OCI-LY3 (cell line): ENCODE results near the gene AMBRA1.

ENCODE experiments used
- CTCF ChIP-seq: fragments of 200-600, 300-600 bp; sonication (generic); IDR thresholded peaks from 2 replicates; pipeline ENCODE4 v1.5.1; 2014; ENCODE audit warnings: antibody characterized with exemption, low read length, low read depth
- EZH2phosphoT487 ChIP-seq: fragments of 200-600 bp; shearing (Covaris generic); IDR thresholded peaks from 2 replicates; pipeline ENCODE4 v1.6.1; 2018; ENCODE audit warnings: antibody characterized with exemption, mixed run types, low read depth

GRCh38 chr11:46540807-46541206 lies 53.0 kb downstream of the AMBRA1 start:
- no peak for TF ChIP-seq CTCF
- TF ChIP-seq EZH2phosphoT487 = no peak
